ENCODE measurements around the gene GRM3.

GRM3 gene

GRCh38 chr7:86911659-86912058, 267.9 kb downstream of the GRM3 start:
- DNase-seq = no peak

- no peak for DNase-seq
These were observed 270.0 kb downstream of the GRM3 start for GRCh38 chr7:86913709-86914108.
